HG03103 (cell line): ENCODE measurements around the gene SLC44A1.

Experiments used
- ATAC-seq: cut with Tn5 transposase; IDR thresholded peaks from one replicate; pipeline ENCODE4 v1.9.1; 2021; ENCODE audit warnings: low read depth; ENCODE audit not compliant: unreplicated experiment

SLC44A1 gene

GRCh38 chr9:105331160-105331559 lies 86.7 kb downstream of the SLC44A1 start:
- ATAC-seq, result no peak

- no peak for ATAC-seq
Measured at GRCh38 chr9:105331755-105332154, 87.3 kb downstream of the SLC44A1 start.

- no peak for ATAC-seq
Measured at GRCh38 chr9:105332471-105332870, 88.0 kb downstream of the SLC44A1 start.

- ATAC-seq, result no peak
Measured at GRCh38 chr9:105333076-105333475, 88.6 kb downstream of the SLC44A1 start.

- no peak for ATAC-seq
Measured at GRCh38 chr9:105333811-105334210, 89.4 kb downstream of the SLC44A1 start.

GRCh38 chr9:105338308-105338707 lies 93.9 kb downstream of the SLC44A1 start:
- no peak for ATAC-seq

- no peak for ATAC-seq
Measured at GRCh38 chr9:105339849-105340248, 95.4 kb downstream of the SLC44A1 start.

- ATAC-seq, result no peak
Measured at GRCh38 chr9:105341434-105342146, 97.1 kb downstream of the SLC44A1 start.

GRCh38 chr9:105342147-105342505 lies 97.7 kb downstream of the SLC44A1 start:
- no peak for ATAC-seq

GRCh38 chr9:105344283-105344682 lies 99.8 kb downstream of the SLC44A1 start:
- ATAC-seq, result no peak

- ATAC-seq, result no peak
Measured at GRCh38 chr9:105345626-105346025, 101.2 kb downstream of the SLC44A1 start.

- no peak for ATAC-seq
Measured at GRCh38 chr9:105346273-105346672, 101.8 kb downstream of the SLC44A1 start.

GRCh38 chr9:105354448-105354847 lies 110.0 kb downstream of the SLC44A1 start:
- ATAC-seq, result no peak

GRCh38 chr9:105355781-105356180 lies 111.3 kb downstream of the SLC44A1 start:
- ATAC-seq, result peak; percentile 65

- peak; percentile 92 for ATAC-seq
Measured at GRCh38 chr9:105357937-105358336, 113.5 kb downstream of the SLC44A1 start.

GRCh38 chr9:105359892-105360291 lies 115.4 kb downstream of the SLC44A1 start:
- ATAC-seq, result no peak

GRCh38 chr9:105360344-105360743 lies 115.9 kb downstream of the SLC44A1 start:
- ATAC-seq, result no peak

- ATAC-seq, result no peak
Measured at GRCh38 chr9:105361873-105362272, 117.4 kb downstream of the SLC44A1 start.

- ATAC-seq, result no peak
Measured at GRCh38 chr9:105362470-105362869, 118.0 kb downstream of the SLC44A1 start.

GRCh38 chr9:105363837-105364236 lies 119.4 kb downstream of the SLC44A1 start:
- no peak for ATAC-seq

GRCh38 chr9:105369911-105370310 lies 125.5 kb downstream of the SLC44A1 start:
- ATAC-seq, result no peak

GRCh38 chr9:105373723-105374122 lies 129.3 kb downstream of the SLC44A1 start:
- no peak for ATAC-seq

- no peak for ATAC-seq
Measured at GRCh38 chr9:105375323-105375722, 130.9 kb downstream of the SLC44A1 start.
